Suprapubic skin (tissue), 3 donors: ENCODE results near the gene STARD10.

Experiments used
- CTCF ChIP-seq, 2 donors: fragments of 200-600 bp in 1 of 2; fragments of 450-650 bp in 1 of 2; sonication (generic) in 1 of 2; IDR thresholded peaks; one replicate each; pipeline ENCODE4 v1.5.1; 2016 to 2019; ENCODE audit warnings: antibody characterized with exemption in 2 of 2, mild to moderate bottlenecking in 1 of 2, moderate library complexity in 1 of 2
- POLR2AphosphoS5 ChIP-seq, 3 donors: sonication (generic); formaldehyde crosslinking; IDR thresholded peaks; one replicate each; pipeline ENCODE4 v1.6.1; 2017; ENCODE audit warnings: antibody characterized with exemption in 3 of 3

DNA sequence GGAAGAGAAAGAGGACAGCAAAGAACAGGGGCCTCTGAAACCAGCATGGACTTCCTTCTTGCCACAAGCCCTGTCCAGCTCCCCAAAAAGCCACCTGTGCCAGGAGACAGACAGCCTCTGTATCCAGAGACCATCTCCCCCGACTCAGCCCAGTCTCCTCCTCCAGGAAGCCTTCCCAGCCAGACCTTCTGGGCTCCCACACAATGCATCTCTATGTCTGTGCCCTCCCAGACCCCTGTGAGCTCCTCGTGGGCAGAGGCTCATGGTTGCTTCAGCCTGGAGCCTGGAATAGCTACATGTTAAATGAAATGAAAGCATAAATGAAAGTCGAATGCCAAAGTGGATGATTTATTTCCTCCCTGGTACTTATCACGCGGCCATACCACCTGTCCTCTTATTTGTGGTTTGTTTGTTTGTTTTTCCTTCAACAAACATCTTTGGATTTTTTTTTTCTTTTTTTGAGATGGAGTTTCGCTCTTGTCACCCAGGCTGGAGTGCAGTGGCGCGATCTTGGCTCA, 34.3 kb downstream of the STARD10 start:
- TF ChIP-seq CTCF (IDR thresholded peaks at IDR 0.05) (no peak), POLR2AphosphoS5 (IDR thresholded peaks at IDR 0.05) (no peak)
